ENCODE results near the gene PGP. TPM values are rescaled to one million over a fixed set of nuclear protein-coding genes. Genes with fewer than 3 reads are reported as not detected.

PGP gene
- total RNA-seq, 1 donor from 2014 or later: 18.4 TPM

DNA sequence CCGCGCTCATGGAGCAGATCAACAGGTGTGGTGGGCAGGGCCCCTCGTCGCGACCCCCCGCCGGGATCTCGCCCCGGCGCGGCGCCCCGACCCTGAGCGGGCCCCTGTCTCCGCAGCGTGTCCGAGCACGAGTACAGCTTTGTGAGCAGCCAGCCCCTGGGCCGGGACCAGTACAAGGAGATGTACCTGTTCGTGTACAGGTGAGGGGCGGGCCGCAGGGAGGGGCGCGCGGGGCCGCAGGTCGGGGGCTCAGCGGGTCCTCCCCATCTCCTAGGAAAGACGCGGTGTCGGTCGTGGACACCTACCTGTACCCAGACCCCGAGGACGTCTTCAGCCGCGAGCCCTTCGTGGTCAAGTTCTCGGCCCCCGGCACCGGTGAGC lies 22.5 kb upstream of the PGP start:
- no peak for DNase-seq

DNA sequence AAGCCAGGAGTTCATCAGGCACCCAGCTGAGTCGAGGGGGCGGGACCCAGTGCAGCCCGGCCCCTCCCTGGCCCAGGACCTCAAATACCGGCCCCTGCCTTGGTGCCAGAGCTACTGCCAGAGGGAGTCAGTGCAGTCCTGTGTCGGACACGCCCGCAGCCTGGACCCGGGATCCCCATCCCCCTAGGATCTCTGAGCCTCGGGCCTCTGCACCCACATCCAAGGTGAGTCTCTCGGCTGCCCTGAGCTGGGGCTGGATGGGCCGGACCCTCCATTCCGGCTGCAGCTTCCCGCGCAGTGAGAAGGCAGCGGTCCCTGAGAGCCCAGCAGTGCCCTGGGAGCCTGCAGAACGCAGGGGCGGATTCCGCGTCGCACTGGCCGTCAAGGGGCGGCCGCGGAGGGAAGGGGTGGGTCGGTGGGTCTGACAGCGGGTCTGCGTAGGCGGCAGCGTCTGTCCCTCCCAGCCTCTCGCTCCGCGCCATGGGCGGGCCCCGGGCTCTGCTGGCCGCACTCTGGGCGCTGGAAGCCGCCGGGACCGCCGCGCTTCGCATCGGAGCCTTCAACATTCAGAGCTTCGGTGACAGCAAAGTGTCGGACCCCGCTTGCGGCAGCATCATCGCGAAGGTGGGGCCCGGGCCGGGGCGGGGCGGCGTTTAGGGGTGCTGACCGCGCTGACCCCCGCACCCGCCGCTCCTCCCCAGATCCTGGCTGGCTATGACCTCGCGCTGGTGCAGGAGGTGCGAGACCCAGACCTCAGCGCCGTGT lies 21.9 kb upstream of the PGP start, which contains the start of gene DNASE1L2:
TSS of gene DNASE1L2 (plus strand) at position 108 of the 765 bp plus-strand sequence. CDS start at position 481, 373 bp downstream.
- DNase-seq: peak; percentile 37

DNA sequence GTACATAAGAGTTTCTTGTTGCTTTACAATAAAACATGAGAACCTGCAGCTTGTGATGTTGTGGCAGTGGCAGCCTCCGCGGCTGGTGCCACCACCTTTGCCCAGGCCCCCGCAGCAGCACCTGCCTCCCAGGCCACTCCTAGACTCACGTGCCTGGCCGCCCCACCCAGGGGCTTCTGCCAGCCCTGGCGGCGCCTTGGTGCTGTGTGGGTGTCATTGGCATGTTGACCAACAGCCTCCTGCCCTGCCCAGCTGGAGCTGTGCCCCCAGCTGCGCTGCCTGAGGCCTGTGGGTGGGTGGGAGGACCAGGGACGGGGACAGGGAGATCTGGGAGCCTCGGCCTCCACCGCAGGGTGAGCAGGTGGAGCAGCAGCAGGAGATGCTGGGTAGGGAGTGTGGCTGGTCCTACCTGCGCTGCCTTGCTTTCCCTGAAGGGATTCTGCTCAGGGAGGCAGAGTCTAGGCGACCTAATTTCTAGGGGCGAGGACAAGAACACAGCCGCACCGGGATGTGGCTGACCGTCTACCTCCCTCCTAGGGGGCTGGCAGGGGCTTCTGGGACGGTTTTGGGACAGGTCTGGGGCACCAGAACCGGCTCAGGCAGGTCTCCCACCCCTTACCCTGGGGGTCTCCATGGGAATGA lies 21.2 kb upstream of the PGP start:
- DNase-seq: no peak

DNA sequence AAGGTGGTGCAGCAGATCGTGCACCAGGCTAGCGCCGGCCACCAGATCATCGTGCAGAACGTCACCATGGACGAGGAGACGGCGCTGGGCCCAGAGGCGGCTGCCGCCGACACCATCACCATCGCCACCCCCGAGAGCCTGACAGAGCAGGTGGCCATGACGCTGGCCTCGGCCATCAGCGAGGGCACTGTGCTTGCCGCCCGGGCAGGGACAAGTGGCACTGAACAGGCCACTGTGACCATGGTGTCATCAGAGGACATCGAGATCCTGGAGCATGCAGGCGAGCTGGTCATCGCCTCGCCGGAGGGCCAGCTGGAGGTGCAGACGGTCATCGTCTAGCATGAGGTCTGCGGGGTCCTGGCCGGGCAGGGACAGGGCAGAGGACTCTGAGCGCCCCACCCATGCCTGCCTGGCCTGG lies 20.6 kb upstream of the PGP start:
- no peak for DNase-seq

DNA sequence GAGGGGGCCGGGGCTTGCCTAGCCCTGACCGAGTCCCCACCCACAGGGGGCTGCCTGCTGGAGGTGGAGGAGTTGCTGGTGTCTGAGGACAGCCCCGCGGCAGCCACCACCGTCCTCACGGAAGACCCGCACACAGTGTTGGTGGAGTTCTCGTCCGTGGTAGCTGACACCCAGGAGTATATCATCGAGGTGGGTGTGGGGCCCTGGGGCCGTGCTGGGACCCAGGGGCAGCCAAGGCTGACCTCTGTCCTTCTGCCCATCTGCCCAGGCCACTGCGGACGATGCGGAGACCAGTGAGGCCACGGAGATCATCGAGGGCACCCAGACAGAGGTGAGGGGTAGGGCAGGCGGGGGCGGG lies 20.2 kb upstream of the PGP start:
- DNase-seq: no peak

DNA sequence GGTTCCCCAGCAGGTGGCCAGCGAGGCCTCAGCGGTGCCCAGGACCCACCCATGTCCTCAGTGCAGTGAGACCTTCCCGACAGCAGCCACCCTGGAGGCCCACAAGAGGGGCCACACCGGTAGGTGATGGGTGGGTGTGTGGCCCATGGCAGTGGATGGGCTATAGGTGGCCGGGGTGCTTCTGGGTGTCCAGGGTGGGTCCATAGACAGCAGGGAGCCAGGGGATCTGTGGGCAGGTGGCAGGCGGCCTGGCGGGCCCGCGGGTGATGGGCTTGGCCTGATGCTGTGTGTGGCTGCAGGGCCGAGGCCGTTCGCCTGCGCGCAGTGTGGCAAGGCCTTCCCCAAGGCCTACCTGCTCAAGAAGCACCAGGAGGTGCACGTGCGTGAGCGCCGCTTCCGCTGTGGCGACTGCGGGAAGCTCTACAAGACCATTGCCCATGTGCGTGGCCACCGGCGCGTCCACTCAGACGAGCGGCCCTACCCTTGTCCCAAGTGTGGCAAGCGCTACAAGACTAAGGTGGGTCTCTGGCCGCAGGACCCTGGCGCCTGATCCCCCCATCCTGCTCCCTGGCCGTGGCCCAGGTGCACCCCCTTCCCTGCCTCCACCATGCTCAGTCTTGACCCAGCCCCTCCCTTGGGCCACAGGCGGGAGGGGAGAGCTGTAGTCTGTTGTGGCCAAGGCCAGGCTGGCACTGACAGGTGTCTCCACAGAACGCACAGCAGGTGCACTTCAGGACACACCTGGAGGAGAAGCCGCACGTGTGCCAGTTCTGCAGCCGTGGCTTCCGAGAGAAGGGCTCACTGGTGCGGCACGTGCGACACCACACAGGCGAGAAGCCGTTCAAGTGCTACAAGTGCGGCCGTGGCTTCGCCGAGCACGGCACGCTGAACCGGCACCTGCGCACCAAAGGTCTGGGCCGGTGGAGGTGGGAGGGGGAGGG lies 19.5 kb upstream of the PGP start:
- no peak for DNase-seq

DNA sequence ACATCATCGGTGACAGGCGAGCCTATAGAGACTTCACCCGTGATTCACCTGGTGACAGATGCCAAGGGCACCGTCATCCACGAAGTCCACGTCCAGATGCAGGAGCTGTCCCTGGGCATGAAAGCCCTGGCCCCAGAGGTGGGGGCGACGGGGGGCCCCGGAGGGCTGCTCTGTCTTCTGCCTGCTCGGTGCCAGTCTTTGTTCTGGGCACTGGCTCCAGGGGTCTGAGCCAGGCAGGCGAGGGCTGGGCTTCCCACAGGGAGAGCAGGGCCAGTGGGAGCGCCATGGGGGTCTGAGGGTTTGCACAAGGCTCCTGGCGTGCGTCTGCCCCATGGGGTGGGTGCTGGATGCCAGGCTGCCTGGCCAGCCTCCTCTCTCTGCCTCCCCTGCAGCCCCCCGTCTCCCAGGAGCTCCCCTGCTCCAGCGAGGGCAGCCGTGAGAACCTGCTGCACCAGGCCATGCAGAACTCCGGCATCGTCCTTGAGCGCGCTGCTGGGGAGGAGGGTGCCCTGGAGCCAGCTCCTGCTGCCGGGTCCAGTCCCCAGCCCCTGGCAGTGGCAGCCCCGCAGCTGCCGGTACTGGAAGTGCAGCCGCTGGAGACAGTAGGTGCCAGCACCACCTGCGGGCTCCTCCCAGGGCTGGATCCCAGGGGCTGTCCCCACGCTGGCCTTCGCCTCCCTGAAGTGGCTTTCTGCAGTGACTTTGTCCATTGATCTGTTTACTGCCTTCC lies 18.6 kb upstream of the PGP start:
- DNase-seq: no peak

DNA sequence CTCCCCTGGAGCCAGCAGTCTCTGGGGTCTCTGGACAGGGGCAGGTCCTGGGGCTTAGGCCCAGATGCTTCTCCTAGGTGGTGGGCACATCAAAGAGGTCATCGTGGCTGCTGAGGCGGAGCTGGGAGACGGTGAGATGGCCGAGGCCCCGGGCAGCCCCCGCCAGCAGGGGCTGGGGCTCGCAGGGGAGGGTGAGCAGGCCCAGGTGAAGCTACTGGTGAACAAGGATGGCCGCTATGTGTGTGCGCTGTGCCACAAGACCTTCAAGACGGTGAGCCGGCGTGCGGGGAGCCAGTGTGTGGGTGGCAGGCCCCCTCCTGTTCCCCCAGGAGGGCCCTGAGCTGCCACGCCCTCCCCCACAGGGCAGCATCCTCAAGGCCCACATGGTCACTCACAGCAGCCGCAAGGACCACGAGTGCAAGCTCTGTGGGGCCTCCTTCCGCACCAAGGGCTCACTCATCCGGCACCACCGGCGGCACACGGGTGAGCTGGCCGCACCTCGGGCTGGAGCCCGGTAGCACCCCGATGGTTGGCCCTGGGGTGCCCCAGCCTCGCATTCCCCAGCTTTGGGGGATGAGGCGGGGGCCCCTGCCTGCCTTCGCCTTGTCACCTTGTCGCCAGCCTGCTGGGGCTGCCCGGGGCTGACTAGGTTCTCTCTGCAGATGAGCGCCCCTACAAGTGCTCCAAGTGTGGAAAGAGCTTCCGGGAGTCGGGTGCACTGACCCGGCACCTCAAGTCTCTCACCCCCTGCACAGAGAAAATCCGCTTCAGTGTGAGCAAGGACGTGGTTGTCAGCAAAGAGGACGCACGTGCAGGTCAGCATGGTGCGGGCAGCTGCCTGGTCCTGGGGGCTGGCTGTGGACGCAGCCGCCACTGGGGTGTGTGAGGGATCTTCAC lies 17.7 kb upstream of the PGP start:
- no peak for DNase-seq

DNA sequence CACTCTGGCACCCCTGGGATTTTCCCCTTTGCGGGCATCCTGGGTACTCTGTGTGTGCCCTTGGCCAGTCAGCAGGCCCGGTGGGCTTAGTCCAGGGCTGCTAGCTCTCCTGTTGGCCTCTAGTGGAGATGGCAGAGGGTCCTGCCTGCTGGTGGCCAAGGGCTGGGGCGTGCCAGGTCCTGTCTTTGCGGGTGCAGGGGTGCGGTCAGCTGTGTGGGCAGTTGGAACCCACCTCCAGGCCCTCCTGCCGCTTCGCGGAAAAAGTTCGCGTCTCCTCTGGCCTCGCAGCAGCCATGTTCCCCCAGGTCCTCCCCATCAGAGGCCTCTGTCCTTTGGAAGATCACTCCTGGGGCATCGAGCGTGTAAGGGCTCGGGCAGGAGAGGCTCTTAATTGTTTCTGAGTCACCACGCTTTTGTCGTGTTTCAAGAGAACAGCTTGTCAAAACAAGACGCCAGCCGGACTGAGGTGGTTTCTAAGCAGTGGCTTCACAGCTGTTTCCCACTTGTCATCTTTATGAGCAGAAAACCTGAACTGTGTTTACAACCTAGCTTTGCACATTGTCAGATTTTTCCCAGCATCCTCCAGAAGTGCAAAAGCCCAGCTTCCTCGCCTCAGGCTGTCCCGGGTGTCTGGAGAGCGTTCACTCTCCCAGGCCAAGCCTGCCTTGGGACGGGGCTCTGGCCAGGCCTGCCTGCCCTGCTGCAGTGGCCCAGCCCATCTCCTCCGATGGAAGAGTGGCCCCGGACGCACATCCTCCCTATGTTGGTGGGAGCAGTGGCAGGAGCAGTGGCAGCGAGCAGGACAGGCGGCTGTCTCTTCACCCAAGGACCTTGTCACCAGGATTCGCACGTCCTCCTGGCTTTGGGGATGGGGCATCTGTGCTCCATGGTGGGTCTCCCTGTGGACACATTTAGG lies 16.6 kb upstream of the PGP start:
- DNase-seq: no peak

DNA sequence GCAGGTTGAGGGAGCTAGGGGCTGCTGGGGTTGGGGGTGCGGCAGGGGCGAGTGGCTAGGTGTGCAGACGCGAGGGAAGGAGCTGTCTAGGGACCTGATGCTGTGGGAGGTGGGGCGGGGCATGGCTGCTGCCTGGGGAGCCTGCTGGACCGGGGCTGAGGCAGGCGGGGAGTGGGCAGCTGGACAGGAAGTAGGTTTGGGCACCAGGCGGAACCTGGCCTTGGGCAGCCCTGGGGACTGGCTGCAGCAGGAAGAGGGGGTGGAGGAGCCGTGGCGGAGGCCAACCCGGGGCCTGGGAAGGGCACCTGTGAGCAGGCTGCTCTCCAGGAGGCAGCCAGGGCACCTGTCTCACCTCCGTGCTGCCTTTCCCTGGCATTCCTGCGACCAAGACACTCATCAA lies 15.7 kb upstream of the PGP start:
- DNase-seq: no peak

DNA sequence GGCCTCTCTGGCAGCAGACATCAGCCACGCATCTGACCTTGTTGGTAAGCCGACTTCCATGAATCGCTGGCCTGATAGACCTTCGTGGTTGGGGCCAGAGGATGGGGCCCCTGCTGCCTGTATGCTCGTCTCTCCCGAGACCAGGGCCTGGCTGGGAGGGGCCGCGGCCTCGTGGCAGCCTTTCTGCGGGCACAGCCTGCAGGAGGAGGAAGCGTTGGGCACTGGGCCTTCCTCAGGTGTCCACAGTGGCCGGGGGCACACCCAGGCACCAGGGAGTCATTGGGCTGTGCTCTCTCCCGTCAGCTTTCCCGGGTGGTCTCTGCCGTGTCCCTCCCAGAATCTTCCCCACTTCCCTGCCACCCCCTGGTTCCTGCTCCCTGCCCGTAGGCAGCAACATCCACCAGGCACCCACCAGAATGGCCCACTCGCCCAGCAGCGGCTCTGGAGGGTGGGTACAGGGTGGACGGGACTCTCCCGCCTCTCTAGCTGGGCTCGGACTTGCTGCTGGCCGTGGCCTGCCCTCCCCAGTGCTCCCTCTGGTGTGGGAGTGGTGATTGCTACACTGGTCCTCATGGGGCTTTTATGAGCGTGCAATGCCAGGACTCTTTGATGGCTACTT lies 15.1 kb upstream of the PGP start:
- DNase-seq: no peak

DNA sequence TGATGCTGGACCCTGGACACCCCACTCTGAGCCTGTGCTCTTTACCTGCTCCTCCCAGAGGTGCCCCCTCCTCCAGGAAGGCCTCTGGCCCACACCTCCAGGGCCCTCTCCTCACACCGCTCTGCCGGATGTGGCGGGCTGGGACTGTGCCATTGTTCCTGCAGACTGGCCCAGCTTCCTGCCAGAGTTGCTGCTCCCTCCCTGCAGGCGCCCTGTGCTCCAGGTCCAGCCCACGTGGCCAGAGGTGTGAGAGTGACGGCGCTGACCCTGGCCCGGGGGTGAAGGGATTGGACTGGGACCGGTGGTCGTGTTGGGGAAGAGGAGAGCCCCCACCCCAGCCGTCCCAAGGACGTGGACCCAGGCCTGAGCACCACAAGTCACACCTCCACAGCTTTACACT lies 14.5 kb upstream of the PGP start:
- no peak for DNase-seq

DNA sequence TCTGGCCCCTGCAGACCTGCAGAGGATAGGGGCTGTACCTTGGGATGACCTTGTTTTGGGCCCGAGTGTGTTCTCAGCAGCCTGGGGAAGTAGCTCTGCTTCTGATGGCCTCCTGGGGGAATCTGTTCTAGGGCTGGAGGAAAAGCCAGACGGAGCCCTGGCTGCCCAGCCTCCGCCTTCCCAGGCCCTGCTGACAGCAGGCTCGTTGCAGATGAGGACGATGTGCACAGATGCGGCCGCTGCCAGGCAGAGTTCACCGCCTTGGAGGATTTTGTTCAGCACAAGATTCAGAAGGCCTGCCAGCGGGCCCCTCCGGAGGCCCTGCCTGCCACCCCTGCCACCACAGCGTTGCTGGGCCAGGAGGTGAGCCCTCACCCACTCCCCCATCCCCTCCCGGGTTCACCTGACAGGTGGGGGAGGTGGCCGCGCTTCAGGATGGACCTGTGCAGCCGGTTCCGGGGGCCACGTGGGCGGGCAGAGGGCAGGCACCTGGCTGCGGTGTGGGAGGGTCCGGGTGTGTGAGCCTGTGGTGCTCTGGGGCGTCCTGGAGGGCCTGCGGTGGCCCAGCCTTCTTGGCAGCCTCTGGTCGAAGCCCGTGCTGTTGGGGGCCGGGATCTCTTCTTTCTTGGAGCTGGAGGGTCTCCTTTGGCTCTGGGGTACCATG lies 13.7 kb upstream of the PGP start:
- no peak for DNase-seq

DNA sequence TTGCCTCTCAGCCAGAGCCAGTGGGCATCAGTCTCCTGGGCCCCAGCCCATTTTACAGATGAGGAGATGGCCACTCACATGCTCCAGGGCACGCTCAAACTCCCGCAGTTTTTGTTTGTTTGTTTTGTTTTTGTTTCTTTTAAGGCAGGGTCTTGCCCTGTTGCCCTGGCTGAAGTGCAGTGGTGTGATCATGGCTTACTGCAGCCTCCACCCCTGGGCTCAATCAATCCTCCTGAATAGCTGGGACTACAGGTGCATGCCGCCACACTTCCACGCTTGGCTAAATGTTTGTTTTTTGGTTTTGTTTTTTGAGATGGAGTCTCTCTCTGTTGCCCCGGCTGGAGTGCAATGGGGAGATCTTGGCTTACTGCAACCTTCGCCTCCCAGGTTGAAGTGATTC lies 12.3 kb upstream of the PGP start:
- no peak for DNase-seq

DNA sequence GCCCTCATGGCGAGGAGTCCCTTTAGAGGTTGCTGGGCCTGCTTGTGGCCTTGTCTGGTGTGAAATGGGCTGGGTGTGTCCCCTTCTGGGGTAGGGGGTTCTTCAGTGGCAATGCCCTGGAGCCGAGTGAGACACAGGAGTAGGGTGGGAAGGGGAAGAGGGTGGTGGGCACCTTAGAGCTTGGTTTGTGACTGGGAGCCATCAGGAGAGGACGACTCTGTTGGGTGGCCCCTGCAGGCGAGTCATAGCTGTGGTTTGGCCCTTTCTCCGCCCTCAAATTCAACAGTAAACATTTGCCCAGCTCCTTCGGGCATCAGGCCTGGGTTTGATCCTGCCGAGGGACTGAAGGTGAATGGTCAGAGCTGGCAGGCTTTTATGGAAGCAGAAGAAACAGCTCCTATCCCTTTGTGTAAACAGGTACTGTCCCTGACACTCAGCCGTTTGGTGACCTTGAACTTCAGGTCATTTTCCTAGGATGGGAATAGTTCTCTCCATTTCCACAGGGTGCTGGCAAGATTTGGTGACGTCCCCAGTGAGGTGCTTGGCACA lies 11.7 kb upstream of the PGP start:
- DNase-seq: no peak

DNA sequence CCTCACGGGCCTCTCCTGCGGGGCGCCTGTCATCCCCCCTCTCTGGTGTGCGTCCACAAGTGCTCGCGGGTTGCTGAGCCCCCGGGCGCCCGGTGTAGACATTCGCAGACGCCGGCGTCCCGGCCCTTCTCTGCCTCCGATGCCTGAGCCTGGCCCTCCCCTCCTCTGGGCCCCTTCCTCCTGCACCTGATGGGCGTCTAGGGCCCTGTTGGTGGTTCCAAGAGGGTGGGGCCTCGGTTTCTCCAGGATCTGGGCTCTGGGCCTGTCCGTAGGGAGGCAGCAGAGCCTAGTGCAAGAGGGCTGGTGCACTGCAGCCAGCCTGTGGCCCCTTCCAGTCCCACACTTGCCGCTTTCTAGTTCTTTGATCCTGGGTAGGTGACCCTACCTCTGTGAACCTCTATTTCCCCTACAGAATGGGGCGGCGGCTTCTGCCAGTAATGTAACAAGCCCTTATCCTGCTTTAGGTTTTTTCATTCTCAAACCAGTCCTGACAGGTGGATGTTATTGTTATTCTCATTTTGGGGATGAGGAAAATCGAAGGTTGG lies 9.4 kb upstream of the PGP start:
- DNase-seq: peak; percentile 73

DNA sequence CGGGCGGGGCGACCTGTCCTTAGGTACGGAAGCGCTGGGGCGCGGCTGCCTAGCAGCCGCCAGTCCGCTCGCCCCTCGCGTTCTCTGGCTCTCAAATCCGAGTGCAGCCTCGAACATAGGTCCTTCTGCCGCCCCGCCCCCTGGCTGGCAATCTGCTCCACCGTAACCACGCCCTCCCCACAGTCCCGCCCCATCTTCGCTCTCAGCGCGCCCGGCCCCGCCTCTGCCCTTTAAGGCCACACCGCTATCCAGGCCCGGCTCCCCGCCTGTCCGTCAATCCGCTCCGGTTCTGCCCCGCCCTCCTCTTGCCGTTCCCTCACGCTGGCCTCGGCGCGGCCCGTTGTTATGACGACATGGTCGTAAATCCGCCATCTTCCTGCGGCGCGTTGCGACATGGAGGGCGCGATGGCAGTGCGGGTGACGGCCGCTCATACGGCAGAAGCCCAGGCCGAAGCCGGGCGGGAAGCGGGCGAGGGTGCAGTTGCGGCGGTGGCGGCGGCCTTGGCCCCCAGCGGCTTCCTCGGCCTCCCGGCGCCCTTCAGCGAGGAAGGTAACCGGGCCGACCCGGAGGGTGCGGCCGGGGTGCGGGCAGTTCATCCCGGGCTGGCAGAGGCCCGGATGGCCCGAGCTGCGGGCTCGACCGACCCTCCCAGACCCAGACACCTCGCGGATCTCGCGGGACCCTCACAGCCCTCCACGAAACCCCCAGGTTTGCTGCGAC lies 8.7 kb upstream of the PGP start, which contains the start of gene E4F1:
TSS of gene E4F1 (plus strand) at position 371 of the 721 bp plus-strand sequence. CDS start at position 394, 23 bp downstream.
- peak; percentile 100 for DNase-seq

DNA sequence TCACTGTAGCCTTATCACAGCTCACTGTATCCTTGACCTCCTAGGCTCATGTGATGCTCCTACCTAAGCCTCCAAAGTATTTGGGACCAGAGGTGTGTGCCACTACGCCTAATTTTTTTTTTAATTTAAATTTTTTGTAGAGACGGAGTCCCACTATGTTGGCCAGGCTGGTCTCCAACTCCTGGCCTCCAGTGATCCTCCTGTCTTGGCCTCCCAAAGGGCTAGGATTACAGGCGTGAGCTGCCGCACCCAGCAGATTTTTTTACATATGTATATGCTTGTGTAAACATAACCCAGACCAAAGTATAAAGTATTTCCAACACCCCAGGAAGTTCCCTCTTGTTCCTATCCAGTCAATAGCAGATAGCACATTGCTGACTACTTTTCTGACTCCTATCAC lies 1.7 kb upstream of the PGP start:
- DNase-seq: no peak
